GM10266 (cell line): Measurements from ENCODE around the gene SRMS.

ENCODE experiments used
- DNase-seq: peaks from one replicate; pipeline ENCODE4 v3.0.0; 2012; ENCODE audit errors: extremely low spot score
- CTCF ChIP-seq: IDR thresholded peaks from 2 replicates; pipeline ENCODE4 v1.5.1; 2012; ENCODE audit warnings: mild to moderate bottlenecking, low read depth; ENCODE audit not compliant: control insufficient read depth, insufficient read depth; ENCODE audit errors: missing control alignments

The SRMS gene

DNA sequence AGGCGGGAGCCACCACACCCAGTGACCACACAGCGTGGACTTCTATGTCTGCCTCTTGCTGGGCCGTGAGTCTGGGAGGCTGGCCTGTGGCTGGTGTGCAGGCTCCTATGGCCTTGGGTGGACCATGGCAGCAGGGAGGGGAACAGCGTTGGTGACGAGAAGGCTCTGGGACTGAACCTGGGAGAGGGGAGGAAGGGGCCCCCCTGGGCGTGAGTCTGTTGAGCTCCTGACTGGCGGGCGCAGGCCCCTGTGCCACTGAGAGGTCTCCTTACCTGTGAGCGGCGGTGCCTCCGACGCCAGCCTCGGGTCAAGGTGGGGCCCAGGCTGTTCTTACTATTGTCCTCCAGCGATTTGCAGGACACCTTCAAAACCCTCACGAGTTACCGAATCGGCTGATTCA, 39.2 kb upstream of the SRMS start:
- DNase-seq: no peak

GRCh38 chr20:63585616-63586565, 38.3 kb upstream of the SRMS start:
- TF ChIP-seq CTCF: no peak

More for the DNA sequence above, 39.2 kb upstream of the SRMS start:
- TF ChIP-seq CTCF: no peak

DNA sequence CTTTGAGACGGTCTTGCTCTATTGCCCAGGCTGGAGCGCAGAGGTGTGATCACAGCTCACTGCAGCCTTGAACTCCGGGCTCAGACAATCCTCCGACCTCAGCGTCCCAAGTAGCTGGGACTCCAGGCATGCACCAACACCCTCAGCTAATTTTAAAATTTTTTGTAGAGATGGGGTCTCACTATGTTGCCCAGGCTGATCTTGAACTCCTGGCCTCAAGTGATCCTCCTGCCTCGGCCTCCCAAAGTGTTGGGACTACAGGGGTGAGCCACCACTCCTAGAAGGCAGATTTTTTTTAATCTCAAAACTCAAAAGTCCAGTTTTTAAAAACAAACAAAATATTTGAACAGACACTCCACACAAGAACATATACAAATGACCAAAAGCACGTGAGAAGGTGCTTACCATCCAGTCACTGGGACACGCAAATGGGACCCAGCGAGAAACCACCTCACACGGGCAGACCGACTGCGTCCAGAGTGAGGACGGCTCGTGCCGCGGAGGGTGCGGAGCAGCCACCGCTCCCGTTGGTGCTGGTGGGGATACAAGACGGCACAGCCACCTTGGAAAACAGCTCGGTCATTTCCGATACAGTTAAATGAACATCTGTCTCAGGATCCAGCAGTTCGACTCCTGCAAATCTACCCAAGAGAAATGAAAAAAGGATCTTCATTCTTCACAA, 35.0 kb upstream of the SRMS start:
- no peak for TF ChIP-seq CTCF
- no peak for DNase-seq

More at GRCh38 chr20:63585616-63586565, 38.3 kb upstream of the SRMS start:
- DNase-seq: no peak

DNA sequence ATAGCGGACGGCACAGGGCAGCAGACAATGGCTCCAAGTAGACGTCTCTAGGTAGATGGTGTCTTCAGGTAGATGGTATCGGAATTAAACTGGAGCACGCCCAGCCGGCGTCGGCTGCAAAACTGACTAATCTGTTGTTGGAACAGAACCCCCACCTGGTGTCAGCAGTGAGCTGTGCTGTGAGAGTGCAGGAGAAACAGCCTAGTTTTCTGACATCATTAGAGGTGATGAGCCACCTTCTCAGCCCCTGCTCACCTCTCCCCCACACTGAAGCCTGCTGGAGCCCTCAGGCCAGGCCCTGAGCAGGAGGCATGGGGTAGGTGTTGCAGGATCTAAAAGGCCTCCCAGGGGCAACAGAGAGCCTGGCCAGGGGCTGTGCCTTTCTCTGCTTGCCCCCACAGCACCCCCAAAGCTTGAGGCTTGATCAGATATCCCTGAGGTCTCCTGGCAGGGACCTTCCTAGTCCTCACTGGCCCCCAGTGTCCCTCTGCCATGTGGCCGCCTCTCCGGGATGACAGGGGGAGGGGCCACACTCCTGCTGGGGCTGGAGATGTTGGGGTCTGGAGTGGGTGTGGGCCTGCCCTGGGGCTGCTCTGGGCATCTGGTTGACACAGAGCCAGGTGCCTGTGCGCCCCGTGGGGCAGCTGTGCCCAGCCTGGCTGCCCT, 33.4 kb upstream of the SRMS start:
- DNase-seq: peak; percentile 80
- TF ChIP-seq CTCF: peak; percentile 69

- DNase-seq: no peak
- TF ChIP-seq CTCF: no peak
These were observed 31.6 kb upstream of the SRMS start for GRCh38 chr20:63579017-63579694.

GRCh38 chr20:63578224-63579016, 30.9 kb upstream of the SRMS start:
- peak; percentile 27 for TF ChIP-seq CTCF
- no peak for DNase-seq
